ENCODE results near the gene ZNF710.
A peak's percentile ranks its signal among the peaks of the same experiment; 100 is the strongest.

Gene ZNF710

GRCh38 chr15:90099072-90099867 lies 98.1 kb downstream of the ZNF710 start:
- no peak for DNase-seq (ENCODE audit: low read depth)
- H3K4me3 ChIP-seq (ENCODE audit: low read length) = peak overlapping the region; percentile 15
- TF ChIP-seq CTCF (conservative IDR thresholded peaks at IDR 0.05; ENCODE audit: low read length) = no peak

DNA sequence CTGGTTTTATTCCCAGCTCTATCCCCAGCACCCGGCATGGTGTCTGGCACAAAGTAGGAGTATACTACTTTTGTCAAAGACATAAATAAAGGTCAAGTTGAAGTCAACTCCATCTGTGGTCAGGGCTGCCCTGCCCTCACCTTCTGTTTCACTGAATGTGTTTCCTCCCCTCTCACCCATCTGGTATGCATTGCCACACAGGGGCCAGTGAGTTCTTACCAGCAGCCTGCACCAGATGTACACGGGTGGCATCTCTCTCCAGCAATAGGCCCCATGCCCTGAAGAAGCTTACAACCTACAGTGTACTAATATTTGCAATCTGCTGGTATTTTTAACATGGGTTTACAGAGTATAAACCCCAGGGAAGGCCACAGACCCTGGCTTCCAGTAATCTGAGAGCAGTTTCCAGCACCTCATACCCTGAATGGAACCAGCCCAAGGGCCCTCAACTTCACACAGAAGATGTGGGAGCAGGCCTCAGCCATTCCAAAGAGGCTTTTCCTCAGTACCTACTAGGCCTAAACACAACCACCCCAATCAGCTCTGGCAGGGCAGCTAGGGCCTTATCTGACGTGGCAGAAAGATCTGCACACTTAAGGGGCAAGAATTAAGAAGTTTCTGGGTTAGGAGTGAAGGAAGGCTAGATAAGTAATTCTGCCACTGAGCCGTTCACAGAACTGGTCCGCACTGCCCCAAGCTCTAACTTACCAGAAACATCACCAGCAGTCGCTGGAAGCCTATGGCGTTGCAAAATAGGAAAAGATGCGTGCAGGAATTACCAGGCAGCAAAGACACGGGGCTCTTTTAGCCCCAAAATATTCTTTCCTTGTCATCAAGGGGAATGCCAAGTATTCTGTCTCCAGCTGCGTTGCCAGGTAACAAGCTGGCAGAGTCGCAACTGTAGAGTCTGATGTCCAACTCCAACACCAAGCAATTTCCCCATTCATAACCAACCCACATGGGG lies 99.0 kb downstream of the ZNF710 start:
- peak; percentile 97 for DNase-seq (ENCODE audit: low read depth)
- H3K4me3 ChIP-seq (ENCODE audit: low read length) = peak overlapping the region; percentile 76
- no peak for TF ChIP-seq CTCF (conservative IDR thresholded peaks at IDR 0.05; ENCODE audit: low read length)

- TF ChIP-seq CTCF (conservative IDR thresholded peaks at IDR 0.05; ENCODE audit: low read length) = no peak
- peak; percentile 25 for DNase-seq (ENCODE audit: low read depth)
- H3K4me3 ChIP-seq (ENCODE audit: low read length) = peak overlapping the region; percentile 76
Observed at GRCh38 chr15:90101130-90101968, 100.2 kb downstream of the ZNF710 start.

GRCh38 chr15:90101969-90102890 lies 101.1 kb downstream of the ZNF710 start, which contains the start of gene IDH2:
TSS of gene IDH2 (minus strand) at chr15:90102468. CDS start at chr15:90102390, 78 bp downstream.
- peak within 1 kb of the TSS; percentile 76 for H3K4me3 ChIP-seq (ENCODE audit: low read length)
- DNase-seq (ENCODE audit: low read depth) = peak; percentile 79
- no peak for TF ChIP-seq CTCF (conservative IDR thresholded peaks at IDR 0.05; ENCODE audit: low read length)

DNA sequence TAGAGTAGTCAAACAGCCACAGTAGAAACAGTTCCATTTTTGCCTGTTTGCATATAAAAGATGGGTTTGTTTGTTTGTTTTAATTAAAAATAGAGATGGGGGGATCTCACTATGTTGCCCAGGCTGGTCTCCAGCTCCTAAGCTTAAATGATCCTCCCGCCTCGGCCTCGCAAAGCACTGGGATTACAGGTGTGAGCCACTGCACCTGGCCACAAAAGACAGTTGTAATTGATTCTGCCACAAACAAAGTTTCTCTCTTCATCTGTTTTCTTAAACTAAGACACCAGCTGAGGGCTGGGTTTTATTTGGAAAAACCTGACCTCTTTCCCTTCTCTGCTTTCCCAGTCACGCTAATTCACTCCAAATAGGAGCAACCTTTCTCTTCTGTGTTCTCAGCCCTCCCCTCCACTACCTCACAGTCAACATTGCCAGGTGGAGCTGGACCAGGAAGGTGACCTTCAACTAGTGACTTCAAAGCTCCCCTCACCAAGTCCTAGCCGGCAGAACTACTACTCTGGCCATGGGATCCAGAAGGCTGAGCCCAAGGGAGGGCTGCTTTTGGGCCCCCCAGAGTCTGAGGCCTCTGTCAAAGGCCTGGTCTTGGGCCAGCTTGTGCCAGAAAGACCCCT lies 102.7 kb downstream of the ZNF710 start:
- TF ChIP-seq CTCF (conservative IDR thresholded peaks at IDR 0.05; ENCODE audit: low read length) = no peak
- H3K4me3 ChIP-seq (ENCODE audit: low read length) = no peak overlapping the region
- no peak for DNase-seq (ENCODE audit: low read depth)
